HFFc6 (cell line): Measurements from ENCODE around the gene STX5. TPM values are rescaled to one million over a fixed set of nuclear protein-coding genes. Genes with fewer than 3 reads are reported as not detected.
"Not testable (repeated sequence)": the region's sequence is repeated elsewhere in the genome, so short reads cannot be mapped to it uniquely, and the experiment has no call there.

Experiments used
- DNase-seq: peaks from one replicate; pipeline ENCODE4 v3.0.0-alpha.2; 2018
- H3K27ac Mint-ChIP-seq: 2 replicates; pipeline ENCODE4 v1.8.0; 2020; ENCODE audit warnings: mild to moderate bottlenecking, mixed read lengths
- H3K27me3 Mint-ChIP-seq: 2 replicates; pipeline ENCODE4 v1.8.0; 2021; ENCODE audit warnings: mild to moderate bottlenecking, moderate library complexity, mixed read lengths; ENCODE audit not compliant: insufficient read depth
- H3K36me3 Mint-ChIP-seq: 2 replicates; pipeline ENCODE4 v1.8.0; 2021; ENCODE audit warnings: low read depth, mixed read lengths
- H3K4me1 Mint-ChIP-seq: 2 replicates; pipeline ENCODE4 v1.8.0; 2020; ENCODE audit warnings: low read depth, mixed read lengths
- H3K4me3 Mint-ChIP-seq: 2 replicates; pipeline ENCODE4 v1.8.0; 2020; ENCODE audit warnings: mild to moderate bottlenecking, moderate library complexity, mixed read lengths
- H3K9me3 Mint-ChIP-seq: 2 replicates; pipeline ENCODE4 v1.8.0; 2020; ENCODE audit warnings: mild to moderate bottlenecking, mixed read lengths
- CTCF ChIP-seq: fragments of 200-600 bp; sonication (generic); IDR thresholded peaks from 2 replicates; pipeline ENCODE4 v1.5.0; 2021; ENCODE audit warnings: antibody characterized with exemption, mild to moderate bottlenecking
- total RNA-seq, 6 experiments: library from RNA; stranded (reverse); fragmentation: NEBNext Ultra II Directional; extraction: Animal tissue kit (Norgen Biotek cat#: 25700); gene quantifications; 2 replicates in 1 of 6; 3 replicates in 5 of 6; pipeline ENCODE4 v1.2.3, GENCODE V29; 2021

Gene STX5
- total RNA-seq, 6 experiments from 2014 or later: 41.4 to 54.6 (median 47.8) TPM

DNA sequence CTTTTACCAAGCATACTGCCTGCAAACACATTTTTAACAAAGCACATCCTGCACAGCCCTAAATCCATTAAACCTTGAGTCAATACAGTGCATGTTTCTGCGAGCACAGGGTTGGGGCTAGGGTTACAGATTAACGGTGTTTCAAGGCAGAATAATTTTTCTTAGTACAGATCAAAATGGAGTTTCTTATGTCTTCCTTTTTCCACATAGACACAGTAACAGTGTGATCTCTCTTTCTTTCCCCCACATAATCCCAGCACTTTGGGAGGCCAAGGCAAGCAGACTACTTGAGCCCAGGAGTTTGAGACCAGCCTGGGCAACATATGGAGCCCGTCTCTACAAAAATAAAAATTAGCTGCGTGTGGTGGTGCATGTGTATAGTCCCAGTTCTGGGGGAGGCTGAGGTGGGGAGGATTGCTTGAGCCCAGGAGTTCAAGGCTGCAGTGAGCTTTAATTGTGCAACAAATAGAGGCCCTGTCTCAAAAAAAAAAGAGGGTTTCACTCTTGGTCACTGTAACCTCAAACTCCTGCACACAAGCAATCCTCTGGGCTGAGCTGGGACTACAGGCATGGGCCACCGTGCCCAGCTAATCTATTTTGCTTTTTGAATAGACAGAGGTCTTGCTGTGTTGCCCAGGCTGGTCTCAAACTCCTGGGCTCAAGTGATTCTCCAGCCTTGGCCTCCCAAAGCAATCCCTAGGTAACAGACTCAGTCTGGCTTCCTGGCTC is 29.1 kb upstream of the STX5 start:
- DNase-seq: no peak
- Mint-ChIP-seq H3K4me1 (peaks cover 34% of the 10 kb centered on the region), H3K9me3 (no peaks in the 10 kb centered on the region), H3K36me3 (no peaks in the 10 kb centered on the region), H3K27me3 (peaks cover under 1% of the 10 kb centered on the region; the same call in 1 of the 2 replicates), H3K27ac (no peak overlapping the region), H3K4me3 (no peak overlapping the region)
- TF ChIP-seq CTCF: no peak

DNA sequence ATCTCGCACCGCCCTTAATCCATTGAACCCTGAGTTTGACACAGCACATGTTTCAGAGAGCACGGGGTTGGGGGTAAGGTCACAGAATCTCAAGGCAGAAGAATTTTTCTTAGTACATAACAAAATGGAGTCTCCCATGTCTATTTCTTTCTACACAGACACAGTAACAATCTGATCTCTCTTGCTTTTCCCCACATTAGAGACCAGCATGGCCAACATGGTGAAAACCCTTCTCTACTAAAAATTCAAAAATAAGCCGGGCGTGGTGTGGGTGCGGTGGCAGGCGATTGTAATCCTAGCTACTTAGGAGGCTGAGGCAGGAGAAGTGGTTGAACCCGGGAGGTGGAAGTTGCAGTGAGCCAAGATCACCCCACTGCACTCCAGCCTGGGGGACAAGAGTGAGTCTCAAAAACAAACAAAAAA is 27.4 kb upstream of the STX5 start:
- H3K36me3 Mint-ChIP-seq: peaks cover 14% of the 10 kb centered on the region
- peaks cover 10% of the 10 kb centered on the region for H3K9me3 Mint-ChIP-seq
- H3K27ac Mint-ChIP-seq, H3K4me3 Mint-ChIP-seq, DNase-seq: not testable (repeated sequence)
- H3K27me3 Mint-ChIP-seq: peaks cover 14% of the 10 kb centered on the region
- H3K4me1 Mint-ChIP-seq: peaks cover 29% of the 10 kb centered on the region

DNA sequence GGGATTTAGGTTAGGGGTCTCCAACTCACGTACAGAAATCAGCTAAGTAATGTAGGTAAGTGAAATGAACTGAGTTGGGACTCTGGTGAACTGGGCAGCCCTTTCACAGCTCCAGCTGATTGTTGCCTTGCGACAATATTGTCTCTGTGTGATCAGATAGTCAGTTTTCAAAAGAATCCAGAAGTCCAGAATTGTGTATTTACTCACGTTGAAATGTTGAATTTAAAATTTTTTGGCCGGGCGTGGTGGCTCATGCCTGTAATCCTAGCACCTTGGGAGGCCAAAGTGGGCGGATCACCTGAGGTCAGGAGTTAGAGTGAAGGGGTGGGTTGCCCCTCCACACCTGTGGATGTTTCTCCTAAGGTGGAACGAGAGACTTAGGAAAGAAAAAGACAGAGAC is 26.4 kb upstream of the STX5 start:
- no peak for DNase-seq
- peaks cover 10% of the 10 kb centered on the region for H3K9me3 Mint-ChIP-seq
- H3K36me3 Mint-ChIP-seq: peaks cover 25% of the 10 kb centered on the region
- H3K27ac Mint-ChIP-seq: no peak overlapping the region; the same call in 1 of the 2 replicates
- no peak for TF ChIP-seq CTCF
- H3K27me3 Mint-ChIP-seq: peaks cover 18% of the 10 kb centered on the region
- no peak overlapping the region; the same call in 1 of the 2 replicates for H3K4me3 Mint-ChIP-seq
- peaks cover 34% of the 10 kb centered on the region for H3K4me1 Mint-ChIP-seq

DNA sequence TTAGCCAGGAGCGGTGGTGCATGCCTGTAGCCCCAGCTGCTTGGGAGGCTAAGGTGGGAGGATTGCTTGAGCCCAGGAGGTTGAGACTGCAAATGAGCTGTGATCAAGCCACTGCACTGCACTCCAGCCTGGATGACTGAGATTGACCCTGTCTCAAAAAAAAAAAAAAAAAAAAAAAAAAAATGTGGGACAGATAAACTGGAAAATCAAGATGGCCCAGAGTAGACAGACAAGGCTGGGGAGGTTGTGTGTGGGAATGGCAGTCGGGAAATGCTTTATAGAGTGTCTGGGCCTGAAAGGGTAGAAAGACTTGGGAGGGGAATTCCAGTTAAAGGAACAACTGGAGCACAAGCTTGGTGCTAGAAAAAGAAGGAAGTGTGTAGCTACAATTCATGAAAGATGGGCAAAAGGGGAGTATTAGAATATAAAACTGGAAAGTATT is 25.7 kb upstream of the STX5 start:
- Mint-ChIP-seq H3K4me1 (peaks cover 37% of the 10 kb centered on the region), H3K36me3 (peaks cover 32% of the 10 kb centered on the region), H3K9me3 (peaks cover 10% of the 10 kb centered on the region), H3K4me3 (peak overlapping the region; percentile 97), H3K27ac (peak overlapping the region; percentile 47), H3K27me3 (peaks cover 18% of the 10 kb centered on the region)
- no peak for TF ChIP-seq CTCF
- DNase-seq: no peak

DNA sequence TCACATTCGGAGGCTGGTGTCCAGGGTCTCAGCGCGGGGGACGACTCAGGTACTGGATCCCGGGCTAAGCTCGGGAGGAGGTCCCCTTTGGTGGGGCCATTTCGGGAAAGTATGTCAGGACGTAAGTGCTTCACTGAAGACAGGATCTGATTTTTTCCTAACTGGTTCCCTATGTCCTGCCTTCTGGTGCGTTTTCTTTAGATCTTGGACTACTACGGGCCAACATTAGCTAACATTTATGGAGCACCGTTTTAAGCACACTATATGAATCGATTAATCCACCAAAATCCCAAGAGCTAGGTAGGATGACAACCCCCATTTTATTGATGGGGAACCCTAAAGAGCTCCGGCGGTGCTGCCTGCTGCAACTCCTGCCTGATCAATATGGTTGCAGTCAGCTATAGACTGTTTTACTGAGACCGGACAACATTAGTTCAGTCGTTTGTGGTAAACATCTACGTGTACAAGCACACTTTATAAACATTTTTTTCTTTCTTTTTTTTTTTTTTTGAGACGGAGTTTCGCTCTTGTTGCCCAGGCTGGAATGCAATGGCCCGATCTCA is 24.6 kb upstream of the STX5 start:
- Mint-ChIP-seq H3K27me3 (peaks cover 18% of the 10 kb centered on the region), H3K27ac (peak overlapping the region; percentile 93), H3K9me3 (peaks cover 10% of the 10 kb centered on the region), H3K4me3 (peak overlapping the region; percentile 97), H3K36me3 (peaks cover 43% of the 10 kb centered on the region), H3K4me1 (peaks cover 45% of the 10 kb centered on the region)
- no peak for TF ChIP-seq CTCF
- no peak for DNase-seq
